Measurements from ENCODE around the gene C21orf58.

The C21orf58 gene

GRCh38 chr21:46295177-46295770, 28.4 kb downstream of the C21orf58 start:
- no peak for DNase-seq (ENCODE audit: low read depth in 3 of 3)

GRCh38 chr21:46294647-46295176, 29.0 kb downstream of the C21orf58 start:
- DNase-seq (ENCODE audit: low read depth in 3 of 3), result no peak

GRCh38 chr21:46291561-46291960, 32.1 kb downstream of the C21orf58 start:
- no peak for DNase-seq (ENCODE audit: low read depth in 3 of 3)

- DNase-seq (ENCODE audit: low read depth in 3 of 3), result no peak
These were observed 34.0 kb downstream of the C21orf58 start for GRCh38 chr21:46289655-46290179.

GRCh38 chr21:46287541-46287940, 36.1 kb downstream of the C21orf58 start:
- no peak for DNase-seq (ENCODE audit: low read depth in 3 of 3)

GRCh38 chr21:46286648-46287002, 37.0 kb downstream of the C21orf58 start:
- no peak for DNase-seq (ENCODE audit: low read depth in 3 of 3)

- peak; percentile 66 to 78 (median 68) for DNase-seq (ENCODE audit: low read depth in 3 of 3)
These were observed 37.7 kb downstream of the C21orf58 start, which contains the start of gene YBEY for GRCh38 chr21:46285761-46286647. YBEY (plus strand) TSS chr21:46286342; CDS start chr21:46286914, 572 bp downstream.

GRCh38 chr21:46285206-46285661, 38.4 kb downstream of the C21orf58 start, which contains the start of gene MCM3AP:
MCM3AP (minus strand) TSS chr21:46285611; CDS start chr21:46285286, 325 bp downstream.
- no peak for DNase-seq (ENCODE audit: low read depth in 3 of 3)

GRCh38 chr21:46284733-46285132, 38.9 kb downstream of the C21orf58 start:
- DNase-seq (ENCODE audit: low read depth in 3 of 3), result no peak

- no peak for DNase-seq (ENCODE audit: low read depth in 3 of 3)
These were observed 39.5 kb downstream of the C21orf58 start for GRCh38 chr21:46284077-46284644.

- no peak for DNase-seq (ENCODE audit: low read depth in 3 of 3)
These were observed 48.8 kb downstream of the C21orf58 start for GRCh38 chr21:46274797-46275390.

GRCh38 chr21:46273341-46273740, 50.3 kb downstream of the C21orf58 start:
- no peak for DNase-seq (ENCODE audit: low read depth in 3 of 3)

- no peak for DNase-seq (ENCODE audit: low read depth in 3 of 3)
These were observed 54.2 kb downstream of the C21orf58 start for GRCh38 chr21:46269466-46269865.

GRCh38 chr21:46268371-46268770, 55.3 kb downstream of the C21orf58 start:
- no peak for DNase-seq (ENCODE audit: low read depth in 3 of 3)

GRCh38 chr21:46266946-46267345, 56.7 kb downstream of the C21orf58 start:
- DNase-seq (ENCODE audit: low read depth in 3 of 3), result no peak

GRCh38 chr21:46265736-46266525, 57.7 kb downstream of the C21orf58 start:
- no peak for DNase-seq (ENCODE audit: low read depth in 3 of 3)

- DNase-seq (ENCODE audit: low read depth in 3 of 3), result no peak
These were observed 59.0 kb downstream of the C21orf58 start for GRCh38 chr21:46264690-46265144.

GRCh38 chr21:46264046-46264689, 59.5 kb downstream of the C21orf58 start:
- no peak for DNase-seq (ENCODE audit: low read depth in 3 of 3)

- no peak for DNase-seq (ENCODE audit: low read depth in 3 of 3)
These were observed 67.1 kb downstream of the C21orf58 start for GRCh38 chr21:46256501-46256994.

GRCh38 chr21:46255758-46256337, 67.8 kb downstream of the C21orf58 start:
- DNase-seq (ENCODE audit: low read depth in 3 of 3), result no peak
